Measurements from ENCODE around the gene DCC. TPM values are rescaled to one million over a fixed set of nuclear protein-coding genes. Genes with fewer than 3 reads are reported as not detected.

Gene DCC
- total RNA-seq, 1 experiment from 2014 or later, result 0.72 TPM

- TF ChIP-seq, protein P1, sequence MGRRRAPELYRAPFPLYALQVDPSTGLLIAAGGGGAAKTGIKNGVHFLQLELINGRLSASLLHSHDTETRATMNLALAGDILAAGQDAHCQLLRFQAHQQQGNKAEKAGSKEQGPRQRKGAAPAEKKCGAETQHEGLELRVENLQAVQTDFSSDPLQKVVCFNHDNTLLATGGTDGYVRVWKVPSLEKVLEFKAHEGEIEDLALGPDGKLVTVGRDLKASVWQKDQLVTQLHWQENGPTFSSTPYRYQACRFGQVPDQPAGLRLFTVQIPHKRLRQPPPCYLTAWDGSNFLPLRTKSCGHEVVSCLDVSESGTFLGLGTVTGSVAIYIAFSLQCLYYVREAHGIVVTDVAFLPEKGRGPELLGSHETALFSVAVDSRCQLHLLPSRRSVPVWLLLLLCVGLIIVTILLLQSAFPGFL (CRISPR knock-in tag; IDR thresholded peaks at IDR 0.05; ENCODE audit: borderline replicate concordance), result no peak
- TF ChIP-seq ZNF219 (CRISPR knock-in tag; IDR thresholded peaks at IDR 0.05; ENCODE audit: borderline replicate concordance), result no peak
- no peak for TF ChIP-seq ETV6 (CRISPR knock-in tag; IDR thresholded peaks at IDR 0.05)
- no peak for TF ChIP-seq GRHL2 (CRISPR knock-in tag; IDR thresholded peaks at IDR 0.05; ENCODE audit: insufficient replicate concordance, severe bottlenecking)
- TF ChIP-seq, protein P2, sequence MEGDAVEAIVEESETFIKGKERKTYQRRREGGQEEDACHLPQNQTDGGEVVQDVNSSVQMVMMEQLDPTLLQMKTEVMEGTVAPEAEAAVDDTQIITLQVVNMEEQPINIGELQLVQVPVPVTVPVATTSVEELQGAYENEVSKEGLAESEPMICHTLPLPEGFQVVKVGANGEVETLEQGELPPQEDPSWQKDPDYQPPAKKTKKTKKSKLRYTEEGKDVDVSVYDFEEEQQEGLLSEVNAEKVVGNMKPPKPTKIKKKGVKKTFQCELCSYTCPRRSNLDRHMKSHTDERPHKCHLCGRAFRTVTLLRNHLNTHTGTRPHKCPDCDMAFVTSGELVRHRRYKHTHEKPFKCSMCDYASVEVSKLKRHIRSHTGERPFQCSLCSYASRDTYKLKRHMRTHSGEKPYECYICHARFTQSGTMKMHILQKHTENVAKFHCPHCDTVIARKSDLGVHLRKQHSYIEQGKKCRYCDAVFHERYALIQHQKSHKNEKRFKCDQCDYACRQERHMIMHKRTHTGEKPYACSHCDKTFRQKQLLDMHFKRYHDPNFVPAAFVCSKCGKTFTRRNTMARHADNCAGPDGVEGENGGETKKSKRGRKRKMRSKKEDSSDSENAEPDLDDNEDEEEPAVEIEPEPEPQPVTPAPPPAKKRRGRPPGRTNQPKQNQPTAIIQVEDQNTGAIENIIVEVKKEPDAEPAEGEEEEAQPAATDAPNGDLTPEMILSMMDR (IDR thresholded peaks at IDR 0.05), result no peak
Measured at GRCh38 chr18:52431683-52432082, 91.7 kb downstream of the DCC start (continued).

GRCh38 chr18:52433797-52434196, 93.8 kb downstream of the DCC start:
- no peaks in the 10 kb centered on the region for H3K36me3 Mint-ChIP-seq
- POLR2A ChIA-PET, result no interaction called here
- H3K4me1 Mint-ChIP-seq, result no peaks in the 10 kb centered on the region
- H3K27ac Mint-ChIP-seq, result no peak overlapping the region
- no peaks in the 10 kb centered on the region for H3K9me3 Mint-ChIP-seq
- no peak for ATAC-seq
- CTCF ChIA-PET, result no interaction called here
- no peak for DNase-seq (ENCODE audit: low spot score)
- H3K4me3 Mint-ChIP-seq, result no peak overlapping the region
- TF ChIP-seq, protein P3, sequence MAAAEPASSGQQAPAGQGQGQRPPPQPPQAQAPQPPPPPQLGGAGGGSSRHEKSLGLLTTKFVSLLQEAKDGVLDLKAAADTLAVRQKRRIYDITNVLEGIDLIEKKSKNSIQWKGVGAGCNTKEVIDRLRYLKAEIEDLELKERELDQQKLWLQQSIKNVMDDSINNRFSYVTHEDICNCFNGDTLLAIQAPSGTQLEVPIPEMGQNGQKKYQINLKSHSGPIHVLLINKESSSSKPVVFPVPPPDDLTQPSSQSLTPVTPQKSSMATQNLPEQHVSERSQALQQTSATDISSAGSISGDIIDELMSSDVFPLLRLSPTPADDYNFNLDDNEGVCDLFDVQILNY (CRISPR knock-in tag; IDR thresholded peaks at IDR 0.05), result no peak
- TF ChIP-seq, protein P4, sequence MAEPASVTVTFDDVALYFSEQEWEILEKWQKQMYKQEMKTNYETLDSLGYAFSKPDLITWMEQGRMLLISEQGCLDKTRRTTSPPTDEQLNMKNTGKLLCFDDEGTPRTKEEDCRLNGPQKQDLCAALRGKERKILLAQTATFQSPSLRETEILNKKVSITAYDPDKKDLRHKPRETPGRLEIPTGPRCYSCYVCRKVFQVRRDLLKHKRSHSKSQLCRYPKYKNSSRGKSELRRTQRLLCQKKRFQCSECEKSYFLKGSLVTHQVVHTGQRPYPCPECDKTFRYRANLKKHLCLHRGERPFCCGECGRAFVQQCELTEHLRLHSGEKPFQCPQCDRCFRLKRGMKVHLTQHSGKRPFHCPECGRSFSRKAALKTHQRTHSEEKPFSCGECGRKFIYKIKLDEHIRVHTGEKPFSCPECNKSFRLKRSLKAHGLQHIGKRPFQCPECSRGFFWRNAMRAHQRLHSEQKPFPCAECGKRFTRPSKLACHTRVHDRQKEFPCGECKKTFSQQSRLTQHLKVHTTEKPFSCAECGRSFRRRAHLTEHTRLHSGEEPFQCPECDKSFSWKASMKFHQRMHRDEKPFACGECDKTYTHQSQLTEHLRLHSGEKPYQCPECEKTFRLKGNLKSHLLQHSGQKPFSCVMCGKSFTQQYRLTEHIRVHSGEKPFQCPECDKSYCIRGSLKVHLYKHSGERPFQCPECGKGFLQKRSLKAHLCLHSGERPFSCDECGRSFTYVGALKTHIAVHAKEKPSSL (CRISPR knock-in tag; conservative IDR thresholded peaks at IDR 0.05), result no peak
- no peak for TF ChIP-seq RORB (CRISPR knock-in tag; IDR thresholded peaks at IDR 0.05)
- no peaks in the 10 kb centered on the region for H3K27me3 Mint-ChIP-seq (ENCODE audit: low read depth)

DNA sequence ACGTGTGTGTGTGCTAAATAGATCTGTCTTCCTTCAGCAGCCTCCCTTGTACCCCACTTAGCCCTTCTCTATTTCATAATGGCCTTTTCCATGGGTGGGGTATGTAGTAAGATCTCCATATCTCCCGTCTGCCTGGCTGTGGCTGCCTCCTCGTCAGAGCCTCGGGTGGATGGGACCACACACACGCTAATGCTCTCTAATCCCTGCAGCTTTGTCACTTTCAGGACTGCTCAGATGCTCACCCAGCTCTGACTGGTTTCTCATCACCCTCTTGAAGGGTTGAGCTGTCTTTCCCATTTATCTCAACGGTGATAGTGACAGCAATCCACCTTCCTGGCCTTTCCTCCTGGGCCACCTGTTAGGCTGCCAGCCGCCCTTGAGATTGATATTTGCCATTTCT, 95.3 kb downstream of the DCC start:
- Mint-ChIP-seq H3K4me3 (no peak overlapping the region), H3K27ac (no peak overlapping the region), H3K9me3 (no peaks in the 10 kb centered on the region), H3K36me3 (no peaks in the 10 kb centered on the region), H3K4me1 (no peaks in the 10 kb centered on the region), H3K27me3 (ENCODE audit: low read depth) (no peaks in the 10 kb centered on the region)
- POLR2A ChIA-PET, result no interaction called here
- DNase-seq (ENCODE audit: low spot score), result no peak
- CTCF ChIA-PET, result no interaction called here
- no peak for ATAC-seq
- TF ChIP-seq ATF2 (CRISPR knock-in tag; IDR thresholded peaks at IDR 0.05; ENCODE audit: borderline replicate concordance, low read depth) (no peak), FOXP1 (CRISPR knock-in tag; IDR thresholded peaks at IDR 0.05; ENCODE audit: borderline replicate concordance) (no peak), ESRRA (CRISPR knock-in tag; IDR thresholded peaks at IDR 0.05; ENCODE audit: borderline replicate concordance) (no peak), TEAD1 (CRISPR knock-in tag; IDR thresholded peaks at IDR 0.05) (no peak), SMAD3 (CRISPR knock-in tag; IDR thresholded peaks at IDR 0.05; ENCODE audit: borderline replicate concordance) (no peak), CBFB (CRISPR knock-in tag; IDR thresholded peaks at IDR 0.05; ENCODE audit: low read depth) (no peak), MXD4 (CRISPR knock-in tag; IDR thresholded peaks at IDR 0.05; ENCODE audit: borderline replicate concordance) (no peak), OVOL2 (CRISPR knock-in tag; IDR thresholded peaks at IDR 0.05; ENCODE audit: borderline replicate concordance) (no peak), SMAD4 (CRISPR knock-in tag; IDR thresholded peaks at IDR 0.05) (no peak), ZNF219 (CRISPR knock-in tag; IDR thresholded peaks at IDR 0.05; ENCODE audit: borderline replicate concordance) (no peak), RELA (CRISPR knock-in tag; IDR thresholded peaks at IDR 0.05; ENCODE audit: borderline replicate concordance) (no peak)
- TF ChIP-seq, protein P1 (CRISPR knock-in tag; IDR thresholded peaks at IDR 0.05; ENCODE audit: borderline replicate concordance), result no peak
- TF ChIP-seq, protein P5, sequence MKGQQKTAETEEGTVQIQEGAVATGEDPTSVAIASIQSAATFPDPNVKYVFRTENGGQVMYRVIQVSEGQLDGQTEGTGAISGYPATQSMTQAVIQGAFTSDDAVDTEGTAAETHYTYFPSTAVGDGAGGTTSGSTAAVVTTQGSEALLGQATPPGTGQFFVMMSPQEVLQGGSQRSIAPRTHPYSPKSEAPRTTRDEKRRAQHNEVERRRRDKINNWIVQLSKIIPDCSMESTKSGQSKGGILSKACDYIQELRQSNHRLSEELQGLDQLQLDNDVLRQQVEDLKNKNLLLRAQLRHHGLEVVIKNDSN (CRISPR knock-in tag; IDR thresholded peaks at IDR 0.05), result no peak
- TF ChIP-seq, protein P6, sequence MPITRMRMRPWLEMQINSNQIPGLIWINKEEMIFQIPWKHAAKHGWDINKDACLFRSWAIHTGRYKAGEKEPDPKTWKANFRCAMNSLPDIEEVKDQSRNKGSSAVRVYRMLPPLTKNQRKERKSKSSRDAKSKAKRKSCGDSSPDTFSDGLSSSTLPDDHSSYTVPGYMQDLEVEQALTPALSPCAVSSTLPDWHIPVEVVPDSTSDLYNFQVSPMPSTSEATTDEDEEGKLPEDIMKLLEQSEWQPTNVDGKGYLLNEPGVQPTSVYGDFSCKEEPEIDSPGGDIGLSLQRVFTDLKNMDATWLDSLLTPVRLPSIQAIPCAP (CRISPR knock-in tag; IDR thresholded peaks at IDR 0.05), result no peak
- TF ChIP-seq, protein P7, sequence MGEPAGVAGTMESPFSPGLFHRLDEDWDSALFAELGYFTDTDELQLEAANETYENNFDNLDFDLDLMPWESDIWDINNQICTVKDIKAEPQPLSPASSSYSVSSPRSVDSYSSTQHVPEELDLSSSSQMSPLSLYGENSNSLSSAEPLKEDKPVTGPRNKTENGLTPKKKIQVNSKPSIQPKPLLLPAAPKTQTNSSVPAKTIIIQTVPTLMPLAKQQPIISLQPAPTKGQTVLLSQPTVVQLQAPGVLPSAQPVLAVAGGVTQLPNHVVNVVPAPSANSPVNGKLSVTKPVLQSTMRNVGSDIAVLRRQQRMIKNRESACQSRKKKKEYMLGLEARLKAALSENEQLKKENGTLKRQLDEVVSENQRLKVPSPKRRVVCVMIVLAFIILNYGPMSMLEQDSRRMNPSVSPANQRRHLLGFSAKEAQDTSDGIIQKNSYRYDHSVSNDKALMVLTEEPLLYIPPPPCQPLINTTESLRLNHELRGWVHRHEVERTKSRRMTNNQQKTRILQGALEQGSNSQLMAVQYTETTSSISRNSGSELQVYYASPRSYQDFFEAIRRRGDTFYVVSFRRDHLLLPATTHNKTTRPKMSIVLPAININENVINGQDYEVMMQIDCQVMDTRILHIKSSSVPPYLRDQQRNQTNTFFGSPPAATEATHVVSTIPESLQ (CRISPR knock-in tag; IDR thresholded peaks at IDR 0.05), result no peak
